K562 (cell line): Measurements from ENCODE around the gene SLAMF8.

Source experiments
- ETS1 ChIP-seq: conservative IDR thresholded peaks from 2 replicates; pipeline ENCODE4 v1.6.1; 2011; ENCODE audit warnings: low read depth, mild to moderate bottlenecking, low read length; ENCODE audit not compliant: control insufficient read depth
- HNRNPLL ChIP-seq: fragments of 200-400 bp; formaldehyde crosslinking; IDR thresholded peaks from 2 replicates; pipeline ENCODE4 v1.6.1; 2017; ENCODE audit warnings: low read length, low read depth, mild to moderate bottlenecking; ENCODE audit not compliant: poor library complexity, severe bottlenecking

GRCh38 chr1:159829822-159830465 is 3.3 kb downstream of the SLAMF8 start:
- no peak for TF ChIP-seq ETS1
- TF ChIP-seq HNRNPLL = no peak
